Astrocyte (in vitro differentiated cells and primary cell): Measurements from ENCODE around the gene BAG5. TPM values are rescaled to one million over a fixed set of nuclear protein-coding genes. Genes with fewer than 3 reads are reported as not detected.

Experiments
- DNase-seq: peaks from one replicate; pipeline ENCODE4 v3.0.0-alpha.2; 2010; ENCODE audit warnings: low read depth
- FAIRE-seq: peaks from 2 replicates; lab custom pipeline; 2011; peaks lifted over from hg19 to GRCh38; lab: Jason Lieb, UNC
- H2AFZ ChIP-seq: 2 replicates; pipeline ENCODE4 v1.6.0; 2012; ENCODE audit warnings: low read depth, low read length, inconsistent platforms
- H3K27ac ChIP-seq: 2 replicates; pipeline ENCODE4 v1.5.1; 2011; ENCODE audit warnings: low read depth, low read length, inconsistent platforms
- H3K27me3 ChIP-seq: 2 replicates; pipeline ENCODE4 v1.6.0; 2011; ENCODE audit warnings: low read length, inconsistent platforms; ENCODE audit not compliant: insufficient read depth
- H3K36me3 ChIP-seq: 2 replicates; pipeline ENCODE4 v1.5.1; 2011; ENCODE audit warnings: low read length, inconsistent platforms; ENCODE audit not compliant: insufficient read depth
- H3K4me1 ChIP-seq: 2 replicates; pipeline ENCODE4 v1.5.1; 2011; ENCODE audit warnings: low read length, inconsistent platforms; ENCODE audit not compliant: insufficient read depth
- H3K4me2 ChIP-seq: 2 replicates; pipeline ENCODE4 v1.6.0; 2012; ENCODE audit warnings: low read length, inconsistent platforms
- H3K4me3 ChIP-seq: 2 replicates; pipeline ENCODE4 v1.5.1; 2011; ENCODE audit warnings: low read depth, mild to moderate bottlenecking, low read length, inconsistent platforms; ENCODE audit not compliant: insufficient read depth
- H3K79me2 ChIP-seq: 2 replicates; pipeline ENCODE4 v1.6.0; 2012; ENCODE audit warnings: mild to moderate bottlenecking, low read length, inconsistent platforms; ENCODE audit not compliant: insufficient read depth
- H3K9ac ChIP-seq: 2 replicates; pipeline ENCODE4 v1.6.0; 2012; ENCODE audit warnings: mild to moderate bottlenecking, low read length, inconsistent platforms
- H3K9me3 ChIP-seq: 2 replicates; pipeline ENCODE4 v1.5.1; 2012; ENCODE audit warnings: low read depth, mild to moderate bottlenecking, low read length, inconsistent platforms; ENCODE audit not compliant: insufficient read depth
- H4K20me1 ChIP-seq: 2 replicates; pipeline ENCODE4 v1.6.0; 2012; ENCODE audit warnings: low read length, inconsistent platforms; ENCODE audit not compliant: insufficient read depth
- H3K27ac Mint-ChIP-seq: one replicate; pipeline ENCODE4 v1.8.0; 2021; ENCODE audit warnings: mild to moderate bottlenecking, mixed read lengths; ENCODE audit not compliant: unreplicated experiment
- H3K27me3 Mint-ChIP-seq: one replicate; pipeline ENCODE4 v1.8.0; 2021; ENCODE audit warnings: low read depth, mixed read lengths; ENCODE audit not compliant: unreplicated experiment
- H3K36me3 Mint-ChIP-seq: one replicate; pipeline ENCODE4 v1.8.0; 2021; ENCODE audit warnings: low read depth, mixed read lengths; ENCODE audit not compliant: unreplicated experiment
- H3K4me1 Mint-ChIP-seq: one replicate; pipeline ENCODE4 v1.8.0; 2021; ENCODE audit warnings: low read depth, mixed read lengths; ENCODE audit not compliant: unreplicated experiment
- H3K4me3 Mint-ChIP-seq: one replicate; pipeline ENCODE4 v1.8.0; 2021; ENCODE audit warnings: mild to moderate bottlenecking, moderate library complexity, mixed read lengths; ENCODE audit not compliant: unreplicated experiment
- H3K9me3 Mint-ChIP-seq: one replicate; pipeline ENCODE4 v1.8.0; 2021; ENCODE audit warnings: mild to moderate bottlenecking, mixed read lengths; ENCODE audit not compliant: unreplicated experiment
- EZH2 ChIP-seq: IDR thresholded peaks from 2 replicates; pipeline ENCODE4 v1.6.1; 2012; ENCODE audit warnings: mild to moderate bottlenecking, low read length, inconsistent platforms; ENCODE audit not compliant: insufficient read depth
- total RNA-seq: library from RNA; stranded (reverse); gene quantifications from 2 replicates; pipeline ENCODE4 v1.2.1, GENCODE V29; 2021
- TF ChIP-seq, protein P1 (sequence below): IDR thresholded peaks from 2 replicates; pipeline ENCODE4 v1.5.1; 2011; ENCODE audit warnings: low read depth, mild to moderate bottlenecking, inconsistent platforms, low read length, moderate library complexity; ENCODE audit not compliant: insufficient read depth

Gene BAG5
- total RNA-seq, 1 donor from 2014 or later: 35.2 TPM

DNA sequence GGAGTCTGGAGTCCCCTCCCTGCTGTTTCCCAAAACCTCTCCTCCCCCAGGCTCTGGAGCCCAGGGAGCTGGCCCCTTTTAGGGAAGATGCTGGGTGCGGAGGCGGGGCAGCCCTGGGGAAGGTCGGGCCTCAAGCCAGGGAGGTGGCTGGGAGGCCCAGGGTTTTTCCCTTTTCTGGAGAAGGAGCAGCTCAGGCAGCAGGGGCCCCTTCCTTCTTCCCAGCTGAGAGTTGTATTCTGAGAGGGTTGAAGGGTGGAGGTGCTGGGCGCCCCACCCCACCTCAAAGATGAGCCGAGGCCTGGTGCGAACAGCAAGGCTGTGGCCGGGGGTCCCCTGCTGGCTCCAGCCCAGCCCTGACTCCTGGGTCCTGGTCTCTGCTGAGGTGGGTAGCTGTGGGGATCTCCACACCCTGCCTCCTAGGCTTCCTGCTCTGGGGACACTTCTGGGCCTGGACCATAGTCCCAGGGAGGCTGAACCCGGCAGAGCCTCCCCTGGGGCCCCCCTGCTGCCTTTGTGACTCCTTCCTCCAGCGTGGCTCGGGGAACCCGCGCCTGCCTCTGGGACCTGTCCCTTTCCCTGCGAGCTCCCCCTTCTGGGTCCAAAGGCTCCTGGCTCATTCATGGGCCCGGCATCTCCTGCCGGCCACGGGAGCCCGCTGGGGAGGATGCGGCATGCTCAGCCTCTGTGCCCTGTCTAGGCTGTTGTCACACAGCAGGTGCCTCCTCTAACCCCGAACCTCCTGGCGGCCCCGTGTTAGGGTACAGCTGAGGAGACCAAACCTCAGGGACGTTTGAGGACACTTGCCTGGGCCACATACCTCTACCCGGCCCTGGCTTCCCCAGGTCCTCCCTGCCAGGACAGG is 29.1 kb downstream of the BAG5 start:
- H3K4me1 ChIP-seq: peaks cover 13% of the 10 kb centered on the region
- no peak for TF ChIP-seq EZH2
- TF ChIP-seq, protein P1, sequence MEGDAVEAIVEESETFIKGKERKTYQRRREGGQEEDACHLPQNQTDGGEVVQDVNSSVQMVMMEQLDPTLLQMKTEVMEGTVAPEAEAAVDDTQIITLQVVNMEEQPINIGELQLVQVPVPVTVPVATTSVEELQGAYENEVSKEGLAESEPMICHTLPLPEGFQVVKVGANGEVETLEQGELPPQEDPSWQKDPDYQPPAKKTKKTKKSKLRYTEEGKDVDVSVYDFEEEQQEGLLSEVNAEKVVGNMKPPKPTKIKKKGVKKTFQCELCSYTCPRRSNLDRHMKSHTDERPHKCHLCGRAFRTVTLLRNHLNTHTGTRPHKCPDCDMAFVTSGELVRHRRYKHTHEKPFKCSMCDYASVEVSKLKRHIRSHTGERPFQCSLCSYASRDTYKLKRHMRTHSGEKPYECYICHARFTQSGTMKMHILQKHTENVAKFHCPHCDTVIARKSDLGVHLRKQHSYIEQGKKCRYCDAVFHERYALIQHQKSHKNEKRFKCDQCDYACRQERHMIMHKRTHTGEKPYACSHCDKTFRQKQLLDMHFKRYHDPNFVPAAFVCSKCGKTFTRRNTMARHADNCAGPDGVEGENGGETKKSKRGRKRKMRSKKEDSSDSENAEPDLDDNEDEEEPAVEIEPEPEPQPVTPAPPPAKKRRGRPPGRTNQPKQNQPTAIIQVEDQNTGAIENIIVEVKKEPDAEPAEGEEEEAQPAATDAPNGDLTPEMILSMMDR: no peak
- H3K9me3 ChIP-seq: no peaks in the 10 kb centered on the region
- no peak overlapping the region for H3K27ac Mint-ChIP-seq
- no peak overlapping the region for H3K9ac ChIP-seq
- peaks cover 10% of the 10 kb centered on the region for H3K4me1 Mint-ChIP-seq
- no peak for DNase-seq
- no peaks in the 10 kb centered on the region for H3K27me3 Mint-ChIP-seq
- H3K27me3 ChIP-seq: no peaks in the 10 kb centered on the region
- H3K27ac ChIP-seq: no peak overlapping the region
- H3K79me2 ChIP-seq: peaks cover 37% of the 10 kb centered on the region
- H3K4me3 ChIP-seq: no peak overlapping the region
- H3K9me3 Mint-ChIP-seq: no peaks in the 10 kb centered on the region
- no peaks in the 10 kb centered on the region for H3K36me3 ChIP-seq
- no peak overlapping the region for H2AFZ ChIP-seq
- no peak for FAIRE-seq
- no peak overlapping the region for H3K4me2 ChIP-seq
- peaks cover 6% of the 10 kb centered on the region for H3K36me3 Mint-ChIP-seq
- H4K20me1 ChIP-seq: peaks cover 47% of the 10 kb centered on the region
- no peak overlapping the region for H3K4me3 Mint-ChIP-seq

DNA sequence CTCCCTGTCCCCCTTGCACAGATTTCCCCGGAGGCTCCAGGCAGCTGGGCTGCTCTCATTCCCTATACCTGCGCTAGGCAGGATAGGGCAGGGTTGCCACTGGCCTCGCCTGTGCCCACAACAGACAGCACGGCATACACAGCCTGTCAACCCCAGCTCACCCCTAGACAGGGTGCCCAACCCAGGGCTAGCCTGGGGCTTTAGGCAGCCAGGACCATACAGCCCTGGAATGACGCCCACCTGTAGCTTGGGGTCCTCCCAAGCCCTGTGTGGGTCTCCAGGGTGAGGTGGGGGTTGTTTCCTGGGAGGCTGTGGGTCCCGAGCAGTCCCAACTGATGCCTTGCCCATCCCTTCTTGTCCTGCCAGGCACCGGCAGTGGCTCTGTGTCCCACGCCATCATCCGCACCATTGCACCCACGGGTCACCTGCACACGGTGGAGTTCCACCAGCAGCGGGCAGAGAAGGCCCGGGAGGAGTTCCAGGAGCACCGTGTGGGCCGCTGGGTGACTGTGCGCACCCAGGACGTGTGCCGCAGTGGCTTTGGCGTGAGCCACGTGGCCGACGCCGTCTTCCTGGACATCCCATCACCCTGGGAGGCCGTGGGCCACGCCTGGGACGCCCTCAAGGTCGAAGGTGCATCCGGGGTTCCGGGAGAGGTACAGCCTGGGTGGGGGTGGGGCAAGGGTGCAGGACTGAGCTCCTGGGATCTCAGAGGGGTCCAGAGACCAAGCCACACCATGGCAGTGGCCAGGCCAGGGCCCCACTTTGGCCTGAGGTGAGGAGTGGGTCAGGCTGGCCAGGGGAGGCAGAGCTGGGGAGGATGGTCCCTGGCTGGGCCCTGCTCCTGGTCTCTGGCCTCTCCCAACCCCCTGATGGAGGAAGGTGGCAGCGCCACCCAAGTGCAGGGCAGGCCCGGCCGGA is 30.0 kb downstream of the BAG5 start:
- Mint-ChIP-seq H3K4me1 (peaks cover 13% of the 10 kb centered on the region), H3K4me3 (no peak overlapping the region)
- H3K9me3 ChIP-seq: no peaks in the 10 kb centered on the region

More for the DNA sequence above, 30.0 kb downstream of the BAG5 start:
- FAIRE-seq (no peak), DNase-seq (no peak)
- H3K4me3 ChIP-seq: no peak overlapping the region
- H3K27me3 Mint-ChIP-seq: no peaks in the 10 kb centered on the region
- H4K20me1 ChIP-seq: peaks cover 47% of the 10 kb centered on the region
- TF ChIP-seq, protein P1: no peak
- TF ChIP-seq EZH2: no peak
- no peaks in the 10 kb centered on the region for H3K36me3 ChIP-seq
- no peak overlapping the region for H3K27ac Mint-ChIP-seq
- H3K9me3 Mint-ChIP-seq: no peaks in the 10 kb centered on the region
- no peak overlapping the region for H3K27ac ChIP-seq
- H3K9ac ChIP-seq: no peak overlapping the region
- no peak overlapping the region for H3K4me2 ChIP-seq
- peaks cover 37% of the 10 kb centered on the region for H3K79me2 ChIP-seq
- H3K36me3 Mint-ChIP-seq: peaks cover 7% of the 10 kb centered on the region
- no peaks in the 10 kb centered on the region for H3K27me3 ChIP-seq
- no peak overlapping the region for H2AFZ ChIP-seq
- H3K4me1 ChIP-seq: peaks cover 20% of the 10 kb centered on the region
